ENCODE results near the gene GOSR2. TPM values are rescaled to one million over a fixed set of nuclear protein-coding genes. Genes with fewer than 3 reads are reported as not detected.

The GOSR2 gene
- total RNA-seq, 1 donor from 2014 or later, result 78.0 TPM

GRCh38 chr17:46960152-46960551 lies 37.2 kb downstream of the GOSR2 start:
- TF ChIP-seq, protein P1, sequence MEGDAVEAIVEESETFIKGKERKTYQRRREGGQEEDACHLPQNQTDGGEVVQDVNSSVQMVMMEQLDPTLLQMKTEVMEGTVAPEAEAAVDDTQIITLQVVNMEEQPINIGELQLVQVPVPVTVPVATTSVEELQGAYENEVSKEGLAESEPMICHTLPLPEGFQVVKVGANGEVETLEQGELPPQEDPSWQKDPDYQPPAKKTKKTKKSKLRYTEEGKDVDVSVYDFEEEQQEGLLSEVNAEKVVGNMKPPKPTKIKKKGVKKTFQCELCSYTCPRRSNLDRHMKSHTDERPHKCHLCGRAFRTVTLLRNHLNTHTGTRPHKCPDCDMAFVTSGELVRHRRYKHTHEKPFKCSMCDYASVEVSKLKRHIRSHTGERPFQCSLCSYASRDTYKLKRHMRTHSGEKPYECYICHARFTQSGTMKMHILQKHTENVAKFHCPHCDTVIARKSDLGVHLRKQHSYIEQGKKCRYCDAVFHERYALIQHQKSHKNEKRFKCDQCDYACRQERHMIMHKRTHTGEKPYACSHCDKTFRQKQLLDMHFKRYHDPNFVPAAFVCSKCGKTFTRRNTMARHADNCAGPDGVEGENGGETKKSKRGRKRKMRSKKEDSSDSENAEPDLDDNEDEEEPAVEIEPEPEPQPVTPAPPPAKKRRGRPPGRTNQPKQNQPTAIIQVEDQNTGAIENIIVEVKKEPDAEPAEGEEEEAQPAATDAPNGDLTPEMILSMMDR (IDR thresholded peaks at IDR 0.05), result no peak
- peaks cover 6% of the 10 kb centered on the region for H3K27me3 Mint-ChIP-seq
- DNase-seq (no peak), ATAC-seq (ENCODE audit: low read depth) (no peak)
- CTCF ChIA-PET, result interaction anchor here (1.2 kb wide), 1 partner anchor 19 kb away, joined by 4 read pairs; no protein-coding TSS in a partner anchor
- POLR2A ChIA-PET, result no interaction called here
- no peak overlapping the region for H3K27ac Mint-ChIP-seq
- intact Hi-C loops (cut with micrococcal nuclease), result no loop called here
- no peak overlapping the region for H3K4me3 Mint-ChIP-seq
- peaks cover 14% of the 10 kb centered on the region for H3K36me3 Mint-ChIP-seq (ENCODE audit: low read depth)
- H3K9me3 Mint-ChIP-seq, result no peaks in the 10 kb centered on the region
- no peaks in the 10 kb centered on the region for H3K4me1 Mint-ChIP-seq

GRCh38 chr17:46962374-46962790 lies 39.4 kb downstream of the GOSR2 start:
- ATAC-seq (ENCODE audit: low read depth) (no peak), DNase-seq (no peak)
- H3K4me3 Mint-ChIP-seq, result no peak overlapping the region
- intact Hi-C loops (cut with micrococcal nuclease), result no loop called here
- H3K9me3 Mint-ChIP-seq, result no peaks in the 10 kb centered on the region
- H3K27me3 Mint-ChIP-seq, result peaks cover 6% of the 10 kb centered on the region
- H3K4me1 Mint-ChIP-seq, result no peaks in the 10 kb centered on the region
- peaks cover 11% of the 10 kb centered on the region for H3K36me3 Mint-ChIP-seq (ENCODE audit: low read depth)
- ChIA-PET CTCF (no interaction called here), POLR2A (no interaction called here)
- H3K27ac Mint-ChIP-seq, result no peak overlapping the region
- TF ChIP-seq, protein P1 (IDR thresholded peaks at IDR 0.05), result no peak

DNA sequence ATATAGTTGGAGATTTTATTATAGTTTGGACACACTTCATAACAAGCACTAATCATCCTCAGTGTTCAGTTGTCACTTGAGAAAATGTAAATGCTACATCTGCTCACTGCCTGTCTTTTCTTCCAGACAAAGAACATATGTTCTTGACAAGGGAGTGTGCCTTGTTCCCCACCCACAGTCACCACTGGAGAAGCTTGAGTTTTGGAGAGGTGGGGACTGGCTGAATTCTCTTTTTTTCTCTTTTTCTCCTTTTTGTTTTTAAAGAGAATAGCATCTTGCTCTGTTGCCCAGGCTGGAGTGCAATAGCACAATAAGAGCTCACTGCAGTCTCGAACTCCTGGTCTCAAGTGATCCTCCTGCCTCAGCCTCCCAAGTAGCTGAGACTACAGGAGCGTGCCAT lies 40.6 kb downstream of the GOSR2 start:
- TF ChIP-seq, protein P1 (IDR thresholded peaks at IDR 0.05), result no peak
- Mint-ChIP-seq H3K4me3 (no peak overlapping the region), H3K4me1 (no peaks in the 10 kb centered on the region), H3K27ac (no peak overlapping the region), H3K36me3 (ENCODE audit: low read depth) (peaks cover 17% of the 10 kb centered on the region), H3K27me3 (peaks cover 6% of the 10 kb centered on the region), H3K9me3 (no peaks in the 10 kb centered on the region)
- intact Hi-C loops (cut with micrococcal nuclease), result no loop called here
- ATAC-seq (ENCODE audit: low read depth) (no peak), DNase-seq (no peak)
- ChIA-PET CTCF (interaction anchor here (0.7 kb wide), 1 partner anchor 20 kb away, joined by 3 read pairs; no protein-coding TSS in a partner anchor), POLR2A (no interaction called here)

- CTCF ChIA-PET, result interaction anchor here (0.7 kb wide), 1 partner anchor 21 kb away, joined by 3 read pairs; no protein-coding TSS in a partner anchor
- peaks cover 1% of the 10 kb centered on the region for H3K27me3 Mint-ChIP-seq
- H3K27ac Mint-ChIP-seq, result no peak overlapping the region
- ATAC-seq (ENCODE audit: low read depth), result no peak
- intact Hi-C loops (cut with micrococcal nuclease), result no loop called here
- no peaks in the 10 kb centered on the region for H3K4me1 Mint-ChIP-seq
- no peaks in the 10 kb centered on the region for H3K9me3 Mint-ChIP-seq
- DNase-seq, result no peak
- POLR2A ChIA-PET, result no interaction called here
- no peak overlapping the region for H3K4me3 Mint-ChIP-seq
- TF ChIP-seq, protein P1 (IDR thresholded peaks at IDR 0.05), result no peak
- peaks cover 18% of the 10 kb centered on the region for H3K36me3 Mint-ChIP-seq (ENCODE audit: low read depth)
These were observed 41.6 kb downstream of the GOSR2 start for GRCh38 chr17:46964315-46965265.

DNA sequence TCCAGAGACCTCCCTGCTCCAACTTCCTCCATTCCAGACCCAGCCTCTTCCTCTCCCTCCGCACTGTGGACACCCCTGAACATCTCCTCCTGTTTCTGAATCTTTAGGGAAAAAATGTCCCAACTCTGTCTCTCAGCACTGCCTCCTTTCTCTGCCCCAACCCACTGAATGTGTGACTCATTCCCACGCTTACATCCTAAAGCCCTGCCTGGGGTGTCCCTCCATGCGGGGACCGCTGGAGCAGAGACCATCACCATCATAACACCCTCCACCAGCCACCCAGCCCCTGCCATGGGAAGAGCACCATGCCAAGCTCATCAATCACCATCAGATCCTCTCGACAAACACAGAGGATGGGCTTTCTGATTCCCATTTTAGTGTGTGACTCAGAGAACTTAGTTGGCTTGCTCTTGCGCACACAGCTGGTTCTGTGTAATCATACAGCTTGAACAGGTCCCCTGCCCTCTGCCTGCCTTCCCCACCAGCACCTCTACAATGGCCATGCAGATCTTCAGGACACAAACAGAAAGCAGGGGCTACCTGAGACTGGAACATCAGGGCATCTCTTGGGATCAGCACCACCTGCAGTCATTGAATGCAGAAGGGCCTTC lies 45.4 kb downstream of the GOSR2 start:
- ChIA-PET POLR2A (no interaction called here), CTCF (no interaction called here)
- H3K27me3 Mint-ChIP-seq, result no peaks in the 10 kb centered on the region
- H3K27ac Mint-ChIP-seq, result no peak overlapping the region
- no peak overlapping the region for H3K4me3 Mint-ChIP-seq
- no peaks in the 10 kb centered on the region for H3K9me3 Mint-ChIP-seq
- no peak for DNase-seq
- ATAC-seq (ENCODE audit: low read depth), result no peak
- intact Hi-C loops (cut with micrococcal nuclease), result no loop called here
- H3K36me3 Mint-ChIP-seq (ENCODE audit: low read depth), result peaks cover 12% of the 10 kb centered on the region
- TF ChIP-seq, protein P1 (IDR thresholded peaks at IDR 0.05), result no peak
- H3K4me1 Mint-ChIP-seq, result no peaks in the 10 kb centered on the region

Measured in activated B cell treated with CpG ODN at 0.5 μM for 24 hours (primary cell).